Measurements from ENCODE around the gene COL4A1.

Gene COL4A1

DNA sequence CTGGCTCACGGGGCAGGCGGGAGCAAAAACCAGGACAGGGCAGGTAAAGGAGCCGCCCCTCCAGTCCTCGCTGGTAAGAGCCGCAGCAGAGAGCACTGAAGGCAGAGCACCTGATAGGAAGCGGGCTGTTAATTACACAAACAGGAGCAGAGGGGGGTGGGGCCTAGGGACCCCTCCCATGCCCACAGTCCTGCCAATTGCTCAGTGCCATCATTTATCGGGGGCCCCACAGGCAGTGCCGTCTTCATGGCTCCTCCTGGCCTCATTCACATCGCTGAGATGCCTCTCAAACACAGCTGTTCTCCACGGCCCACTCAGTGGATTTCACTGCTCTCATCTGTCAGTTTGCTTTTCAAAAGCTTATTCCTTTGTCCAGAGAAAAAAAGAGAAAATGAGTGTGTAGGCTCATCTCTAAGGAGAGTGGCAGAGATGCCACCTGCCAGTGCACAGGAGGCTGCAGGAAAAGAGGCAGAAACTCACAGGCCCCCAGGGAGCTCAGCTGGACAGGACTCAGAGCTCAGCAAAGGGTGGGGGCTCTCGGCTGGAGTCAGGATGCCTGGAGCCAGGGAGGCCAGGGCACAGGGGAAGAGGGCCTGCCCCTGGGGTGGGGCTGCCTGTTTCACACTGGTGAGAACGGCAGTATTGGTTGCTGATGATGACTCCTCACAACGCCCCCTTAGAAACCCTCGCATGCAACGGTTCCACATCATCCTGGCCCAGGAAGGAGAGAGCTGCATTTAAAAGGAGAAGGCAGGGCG, 174.6 kb downstream of the COL4A1 start:
- TF ChIP-seq, protein P1, sequence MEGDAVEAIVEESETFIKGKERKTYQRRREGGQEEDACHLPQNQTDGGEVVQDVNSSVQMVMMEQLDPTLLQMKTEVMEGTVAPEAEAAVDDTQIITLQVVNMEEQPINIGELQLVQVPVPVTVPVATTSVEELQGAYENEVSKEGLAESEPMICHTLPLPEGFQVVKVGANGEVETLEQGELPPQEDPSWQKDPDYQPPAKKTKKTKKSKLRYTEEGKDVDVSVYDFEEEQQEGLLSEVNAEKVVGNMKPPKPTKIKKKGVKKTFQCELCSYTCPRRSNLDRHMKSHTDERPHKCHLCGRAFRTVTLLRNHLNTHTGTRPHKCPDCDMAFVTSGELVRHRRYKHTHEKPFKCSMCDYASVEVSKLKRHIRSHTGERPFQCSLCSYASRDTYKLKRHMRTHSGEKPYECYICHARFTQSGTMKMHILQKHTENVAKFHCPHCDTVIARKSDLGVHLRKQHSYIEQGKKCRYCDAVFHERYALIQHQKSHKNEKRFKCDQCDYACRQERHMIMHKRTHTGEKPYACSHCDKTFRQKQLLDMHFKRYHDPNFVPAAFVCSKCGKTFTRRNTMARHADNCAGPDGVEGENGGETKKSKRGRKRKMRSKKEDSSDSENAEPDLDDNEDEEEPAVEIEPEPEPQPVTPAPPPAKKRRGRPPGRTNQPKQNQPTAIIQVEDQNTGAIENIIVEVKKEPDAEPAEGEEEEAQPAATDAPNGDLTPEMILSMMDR (IDR thresholded peaks at IDR 0.05; ENCODE audit: low read depth, low read length), result no peak
- DNase-seq (ENCODE audit: low read depth in 2 of 2), result peak in 1 of 2 donors; percentile 36
- no peak overlapping the region for H3K4me3 ChIP-seq (replicated peaks in 1 of 2; ENCODE audit: low read depth in 2 of 2, low read length in 2 of 2)

DNA sequence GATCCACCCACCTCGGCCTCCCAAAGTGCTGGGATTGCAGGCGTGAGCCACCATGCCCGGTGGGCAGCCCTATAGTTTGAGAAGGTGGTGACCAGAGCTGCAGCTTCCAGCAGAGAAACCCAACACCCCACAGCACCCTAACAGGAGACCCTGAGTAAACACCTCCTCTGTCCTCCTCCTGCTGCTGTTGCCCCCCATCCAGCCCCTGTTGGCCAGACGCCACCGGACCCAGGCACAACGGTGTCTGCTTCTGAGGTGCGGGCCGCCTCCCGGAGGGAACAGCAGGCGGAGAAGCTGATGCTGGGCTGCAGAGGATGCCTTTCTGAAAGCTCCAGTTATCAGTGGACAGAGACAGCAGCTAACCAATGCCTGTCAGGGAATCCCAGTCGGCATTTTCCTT, 175.5 kb downstream of the COL4A1 start:
- no peak overlapping the region for H3K4me3 ChIP-seq (replicated peaks in 1 of 2; ENCODE audit: low read depth in 2 of 2, low read length in 2 of 2)
- TF ChIP-seq, protein P1 (IDR thresholded peaks at IDR 0.05; ENCODE audit: low read depth, low read length), result no peak
- no peak for DNase-seq (ENCODE audit: low read depth in 2 of 2)

DNA sequence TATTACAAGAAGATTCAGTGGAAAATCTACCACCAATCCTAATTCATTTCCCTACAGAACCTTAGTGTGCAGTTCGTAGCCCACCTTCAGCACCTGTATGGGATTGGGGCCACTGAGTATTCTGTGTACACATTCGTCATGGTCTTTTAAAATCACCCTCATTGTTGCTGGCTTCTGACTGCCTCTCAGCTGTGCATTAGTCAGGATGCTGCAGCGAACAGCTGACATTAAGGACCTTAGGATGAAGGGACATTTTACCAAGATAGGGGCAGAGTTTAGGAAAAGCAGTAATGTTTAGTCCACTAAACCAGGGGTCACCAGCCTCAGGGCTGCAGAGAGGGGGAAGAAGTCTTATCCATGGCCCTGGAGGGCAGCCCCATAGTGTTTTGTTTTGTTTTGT, 176.5 kb downstream of the COL4A1 start:
- H3K4me3 ChIP-seq (replicated peaks in 1 of 2; ENCODE audit: low read depth in 2 of 2, low read length in 2 of 2), result no peak overlapping the region
- TF ChIP-seq, protein P1 (IDR thresholded peaks at IDR 0.05; ENCODE audit: low read depth, low read length), result no peak
- no peak for DNase-seq (ENCODE audit: low read depth in 2 of 2)

DNA sequence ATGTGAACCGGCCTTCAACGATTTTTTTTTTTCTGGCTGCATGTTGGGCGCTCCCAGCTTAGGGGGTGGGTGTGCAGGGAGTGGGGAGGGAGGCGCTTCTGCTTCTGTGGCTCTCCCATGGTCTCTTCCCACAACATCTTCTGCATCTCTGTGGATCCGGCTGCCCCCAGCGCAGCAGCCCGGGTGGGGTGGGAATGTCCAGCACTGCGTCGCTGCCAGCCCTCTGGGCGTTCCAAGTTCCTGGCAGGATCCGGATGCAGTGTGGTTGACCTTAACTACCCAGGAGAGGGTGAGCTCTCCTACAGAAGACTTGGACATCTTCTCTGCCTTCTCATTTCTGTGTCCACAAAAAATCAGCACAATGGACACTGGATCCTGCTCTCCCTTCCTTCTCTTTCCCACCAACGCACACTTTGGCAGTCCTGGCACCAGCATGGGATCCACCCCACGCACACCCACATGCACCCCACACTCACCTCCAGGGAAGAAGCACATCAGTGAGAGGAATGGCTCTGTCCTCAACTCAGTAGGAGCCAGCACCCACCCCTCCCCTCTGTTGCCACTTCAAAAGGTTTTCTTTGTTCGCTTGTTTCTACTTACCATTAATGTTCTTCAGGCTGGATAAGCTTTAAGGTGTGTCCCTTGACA, 177.3 kb downstream of the COL4A1 start:
- no peak overlapping the region for H3K4me3 ChIP-seq (replicated peaks in 1 of 2; ENCODE audit: low read depth in 2 of 2, low read length in 2 of 2)
- TF ChIP-seq, protein P1 (IDR thresholded peaks at IDR 0.05; ENCODE audit: low read depth, low read length), result no peak
- DNase-seq (ENCODE audit: low read depth in 2 of 2), result no peak

DNA sequence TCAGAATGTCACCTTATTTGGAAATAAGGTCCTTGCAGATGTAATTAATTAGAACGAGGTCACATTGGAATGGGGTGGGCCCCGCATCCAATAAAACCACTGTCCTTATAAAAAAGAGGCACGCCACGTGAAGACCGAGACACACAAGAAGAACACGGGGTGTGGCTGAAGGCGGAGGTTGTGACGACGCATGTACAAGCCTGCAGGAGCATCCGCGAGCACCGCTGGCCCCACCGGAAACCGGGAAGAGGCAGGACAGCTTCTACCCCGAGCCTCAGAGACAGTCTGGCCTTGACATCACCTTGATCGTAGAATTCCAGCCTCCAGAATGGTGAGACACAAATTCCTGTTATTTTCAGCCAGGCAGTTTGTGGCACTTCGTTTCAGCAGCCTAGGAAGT, 177.9 kb downstream of the COL4A1 start:
- no peak overlapping the region for H3K4me3 ChIP-seq (replicated peaks in 1 of 2; ENCODE audit: low read depth in 2 of 2, low read length in 2 of 2)
- DNase-seq (ENCODE audit: low read depth in 2 of 2), result no peak
- TF ChIP-seq, protein P1 (IDR thresholded peaks at IDR 0.05; ENCODE audit: low read depth, low read length), result no peak

DNA sequence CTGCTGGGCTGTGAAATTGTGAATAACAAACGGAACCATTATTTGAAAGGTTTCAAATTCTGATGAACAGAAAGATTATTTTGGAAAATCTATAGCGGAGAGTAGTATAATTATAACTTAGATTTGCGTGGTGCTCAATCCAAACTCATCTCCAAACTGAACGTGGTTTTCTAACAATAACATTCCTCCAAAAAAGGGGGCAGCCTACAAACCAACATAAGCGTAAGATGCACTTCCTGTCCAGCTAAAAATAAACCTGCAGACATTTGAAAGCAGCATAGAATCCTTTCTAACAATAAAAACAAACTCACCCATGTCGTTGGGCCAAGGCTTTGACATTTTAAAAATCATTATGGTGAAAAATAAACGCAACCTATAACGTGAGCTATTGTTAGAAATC, 178.4 kb downstream of the COL4A1 start:
- TF ChIP-seq, protein P1 (IDR thresholded peaks at IDR 0.05; ENCODE audit: low read depth, low read length), result no peak

More for the DNA sequence above, 178.4 kb downstream of the COL4A1 start:
- peak in 1 of 2 donors; percentile 58 for DNase-seq (ENCODE audit: low read depth in 2 of 2)
- no peak overlapping the region for H3K4me3 ChIP-seq (replicated peaks in 1 of 2; ENCODE audit: low read depth in 2 of 2, low read length in 2 of 2)
